ENCODE data around the gene TAS2R13.

TAS2R13 gene

GRCh38 chr12:10909462-10909861 is at the start of gene TAS2R13:
TAS2R13 (minus strand) TSS chr12:10909562; CDS start chr12:10909298, 264 bp downstream.
- DNase-seq (ENCODE audit: low spot score): no peak

- DNase-seq (ENCODE audit: low spot score): no peak
Measured at GRCh38 chr12:10957741-10958140, 48.4 kb upstream of the TAS2R13 start.

- no peak for DNase-seq (ENCODE audit: low spot score)
Measured at GRCh38 chr12:10956085-10956484, 46.7 kb upstream of the TAS2R13 start.

GRCh38 chr12:10952645-10953044 is 43.3 kb upstream of the TAS2R13 start:
- no peak for DNase-seq (ENCODE audit: low spot score)

GRCh38 chr12:10943167-10943566 is 33.8 kb upstream of the TAS2R13 start:
- no peak for DNase-seq (ENCODE audit: low spot score)

- no peak for DNase-seq (ENCODE audit: low spot score)
Measured at GRCh38 chr12:10941916-10942607, 32.7 kb upstream of the TAS2R13 start.

- DNase-seq (ENCODE audit: low spot score): no peak
Measured at GRCh38 chr12:10941369-10941768, 32.0 kb upstream of the TAS2R13 start.

GRCh38 chr12:10940389-10940788 is 31.0 kb upstream of the TAS2R13 start:
- no peak for DNase-seq (ENCODE audit: low spot score)

GRCh38 chr12:10939163-10939562 is 29.8 kb upstream of the TAS2R13 start, which contains the start of gene TAS2R14:
TAS2R14 (minus strand) TSS chr12:10939263; CDS start chr12:10939207, 56 bp downstream.
- no peak for DNase-seq (ENCODE audit: low spot score)

GRCh38 chr12:10936506-10936905 is 27.1 kb upstream of the TAS2R13 start:
- DNase-seq (ENCODE audit: low spot score): no peak

GRCh38 chr12:10928746-10929286 is 19.5 kb upstream of the TAS2R13 start, which contains the start of gene PRH2:
PRH2 (plus strand) TSS chr12:10929236; CDS start chr12:10929274, 38 bp downstream.
- DNase-seq (ENCODE audit: low spot score): no peak

GRCh38 chr12:10926269-10926668 is 16.9 kb upstream of the TAS2R13 start:
- no peak for DNase-seq (ENCODE audit: low spot score)

GRCh38 chr12:10919809-10920208 is 10.4 kb upstream of the TAS2R13 start:
- DNase-seq (ENCODE audit: low spot score): no peak

- no peak for DNase-seq (ENCODE audit: low spot score)
Measured at GRCh38 chr12:10910380-10910779, 1.0 kb upstream of the TAS2R13 start.

GRCh38 chr12:10904686-10905085 is 4.7 kb downstream of the TAS2R13 start:
- no peak for DNase-seq (ENCODE audit: low spot score)

- no peak for DNase-seq (ENCODE audit: low spot score)
Measured at GRCh38 chr12:10901427-10901826, 7.9 kb downstream of the TAS2R13 start.

- no peak for DNase-seq (ENCODE audit: low spot score)
Measured at GRCh38 chr12:10900972-10901371, 8.4 kb downstream of the TAS2R13 start.

GRCh38 chr12:10900530-10900929 is 8.8 kb downstream of the TAS2R13 start:
- DNase-seq (ENCODE audit: low spot score): no peak

- DNase-seq (ENCODE audit: low spot score): no peak
Measured at GRCh38 chr12:10896854-10897253, 12.5 kb downstream of the TAS2R13 start.

GRCh38 chr12:10891937-10892336 is 17.4 kb downstream of the TAS2R13 start:
- DNase-seq (ENCODE audit: low spot score): no peak

GRCh38 chr12:10889226-10889625 is 20.1 kb downstream of the TAS2R13 start:
- DNase-seq (ENCODE audit: low spot score): no peak

GRCh38 chr12:10884086-10884725 is 25.2 kb downstream of the TAS2R13 start, which contains the start of gene PRH1:
PRH1 (minus strand) TSS chr12:10884255; CDS start chr12:10884217, 38 bp downstream.
- DNase-seq (ENCODE audit: low spot score): no peak

- no peak for DNase-seq (ENCODE audit: low spot score)
Measured at GRCh38 chr12:10873378-10873777, 36.0 kb downstream of the TAS2R13 start.

Measured in activated CD4-positive, alpha-beta T cell treated with anti-CD3 and anti-CD28 coated beads, Interleukin-2, Interleukin-4, amounts not matched to agents 100 ng/mL and 50 ng/mL, durations not matched to agents 16 hours and 8 hours (primary cell).